GM19193 (cell line): ENCODE results near the gene CHST8.

Experiments
- POLR2A ChIP-seq: IDR thresholded peaks from 4 replicates; pipeline ENCODE4 v1.6.1; 2011; ENCODE audit not compliant: insufficient read depth, insufficient read length; ENCODE audit errors: extremely low read depth

CHST8 gene

GRCh38 chr19:33629826-33630375, 8.1 kb downstream of the CHST8 start:
- no peak for TF ChIP-seq POLR2A

- TF ChIP-seq POLR2A, result no peak
These were observed 9.3 kb downstream of the CHST8 start for GRCh38 chr19:33630880-33631608.

GRCh38 chr19:33631609-33631973, 9.8 kb downstream of the CHST8 start:
- TF ChIP-seq POLR2A, result no peak

GRCh38 chr19:33634361-33635091, 12.8 kb downstream of the CHST8 start:
- TF ChIP-seq POLR2A, result no peak

GRCh38 chr19:33638167-33639034, 16.6 kb downstream of the CHST8 start:
- TF ChIP-seq POLR2A, result no peak

- no peak for TF ChIP-seq POLR2A
These were observed 17.4 kb downstream of the CHST8 start for GRCh38 chr19:33639035-33639681.

- TF ChIP-seq POLR2A, result no peak
These were observed 19.0 kb downstream of the CHST8 start for GRCh38 chr19:33640773-33641172.

- no peak for TF ChIP-seq POLR2A
These were observed 19.5 kb downstream of the CHST8 start for GRCh38 chr19:33641261-33641660.

GRCh38 chr19:33641956-33642498, 20.3 kb downstream of the CHST8 start:
- TF ChIP-seq POLR2A, result no peak

- TF ChIP-seq POLR2A, result no peak
These were observed 22.6 kb downstream of the CHST8 start for GRCh38 chr19:33644284-33644836.

GRCh38 chr19:33646306-33646705, 24.6 kb downstream of the CHST8 start:
- TF ChIP-seq POLR2A, result no peak

- TF ChIP-seq POLR2A, result no peak
These were observed 25.4 kb downstream of the CHST8 start for GRCh38 chr19:33647146-33647545.

GRCh38 chr19:33649627-33650305, 28.0 kb downstream of the CHST8 start:
- no peak for TF ChIP-seq POLR2A

- TF ChIP-seq POLR2A, result no peak
These were observed 31.9 kb downstream of the CHST8 start for GRCh38 chr19:33653684-33654083.

- no peak for TF ChIP-seq POLR2A
These were observed 33.2 kb downstream of the CHST8 start for GRCh38 chr19:33654840-33655508.
